Endometrial microvascular endothelial cells (primary cell): ENCODE measurements around the gene GAPDHS. TPM values are rescaled to one million over a fixed set of nuclear protein-coding genes. Genes with fewer than 3 reads are reported as not detected.

Experiments
- in situ Hi-C: cut with HindIII; loops from 2 replicates; pipeline ENCODE4 v1.10.0; 2017; ENCODE audit warnings: low sequenced_read_pairs, low pct_unique_long_range_greater_than_20kb; ENCODE audit errors: inconsistent ontology term
- total RNA-seq: library from RNA; depleted of rRNA; stranded (reverse); fragments of >200 nt; gene quantifications from one replicate; pipeline ENCODE4 v1.2.3, GENCODE V29; 2015; ENCODE audit errors: inconsistent ontology term

GAPDHS gene
- total RNA-seq, 1 donor from 2014 or later = not detected

DNA sequence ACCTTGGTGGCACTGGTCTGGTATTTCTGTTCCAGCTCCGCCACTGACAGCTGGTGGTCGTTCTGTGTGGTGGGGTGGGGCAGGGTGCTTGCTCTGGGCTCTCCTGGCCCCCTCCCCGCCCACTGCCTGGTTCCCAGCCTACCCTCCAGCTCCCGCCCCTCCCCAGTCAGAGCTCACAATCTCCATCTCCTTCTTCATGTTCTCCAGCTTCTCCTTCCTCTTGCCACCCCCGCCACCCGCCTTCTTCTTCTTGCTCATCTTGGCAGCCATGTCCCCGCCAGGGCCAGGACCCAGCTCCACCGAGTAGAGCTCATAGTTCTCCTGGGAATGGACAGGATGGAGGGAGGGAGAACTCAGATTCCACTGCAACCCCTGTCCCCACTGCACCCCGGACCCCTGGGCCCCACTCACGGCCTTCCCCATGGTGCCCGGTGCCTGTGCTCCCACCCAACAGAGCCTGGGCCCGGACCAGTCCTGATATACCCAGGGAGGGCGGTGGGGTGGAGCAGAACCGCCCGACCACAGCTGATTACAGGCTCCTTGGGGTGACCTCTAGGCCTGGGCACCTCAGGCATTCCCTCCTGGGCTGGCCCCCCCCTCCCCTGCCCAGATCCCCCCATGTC lies 30.1 kb downstream of the GAPDHS start, which contains the start of gene ATP4A:
Gene ATP4A, minus strand, starts transcription at position 452 of the 623 bp plus-strand sequence. Its CDS starts 29 bp downstream, at position 423.
- in situ Hi-C loops = no loop called here

- in situ Hi-C loops = no loop called here
Measured at GRCh38 chr19:35565016-35565856, 32.0 kb downstream of the GAPDHS start.

- in situ Hi-C loops = no loop called here
Measured at GRCh38 chr19:35566738-35567137, 33.5 kb downstream of the GAPDHS start.

DNA sequence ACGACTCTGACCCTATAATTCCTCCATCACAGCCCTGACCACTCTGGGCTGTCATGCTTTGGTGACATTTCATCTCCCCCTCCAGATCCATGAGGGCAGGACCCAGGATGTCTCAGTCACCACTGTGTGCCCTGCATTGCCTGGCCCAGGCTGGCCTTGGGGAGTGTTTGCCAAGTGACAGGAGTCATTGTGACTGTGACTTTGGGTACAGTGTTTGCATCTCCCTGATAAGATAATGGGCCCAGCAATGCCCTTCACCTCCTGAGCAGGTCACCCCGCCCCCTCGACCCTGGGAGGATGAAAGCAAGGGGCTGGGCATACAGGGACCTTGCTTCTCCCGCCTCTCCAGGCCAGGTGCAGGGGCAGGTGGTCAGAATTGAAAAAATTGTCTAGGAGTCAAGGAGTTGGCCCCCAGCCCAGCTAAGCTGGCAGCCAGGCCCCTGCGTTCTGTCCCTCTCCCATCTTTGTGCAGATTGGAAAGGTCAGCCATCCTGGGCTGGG lies 36.1 kb downstream of the GAPDHS start:
- in situ Hi-C loops = no loop called here

- in situ Hi-C loops = no loop called here
Measured at GRCh38 chr19:35571406-35571965, 38.2 kb downstream of the GAPDHS start.

- in situ Hi-C loops = no loop called here
Measured at GRCh38 chr19:35577918-35578317, 44.7 kb downstream of the GAPDHS start.

- in situ Hi-C loops = no loop called here
Measured at GRCh38 chr19:35578707-35579106, 45.5 kb downstream of the GAPDHS start.

- in situ Hi-C loops = no loop called here
Measured at GRCh38 chr19:35582760-35583159, 49.5 kb downstream of the GAPDHS start.

GRCh38 chr19:35585848-35586247 lies 52.6 kb downstream of the GAPDHS start, which contains the start of gene PMIS2:
Gene PMIS2 (plus strand): TSS chr19:35586173. CDS start chr19:35586260, 87 bp downstream.
- in situ Hi-C loops = no loop called here

DNA sequence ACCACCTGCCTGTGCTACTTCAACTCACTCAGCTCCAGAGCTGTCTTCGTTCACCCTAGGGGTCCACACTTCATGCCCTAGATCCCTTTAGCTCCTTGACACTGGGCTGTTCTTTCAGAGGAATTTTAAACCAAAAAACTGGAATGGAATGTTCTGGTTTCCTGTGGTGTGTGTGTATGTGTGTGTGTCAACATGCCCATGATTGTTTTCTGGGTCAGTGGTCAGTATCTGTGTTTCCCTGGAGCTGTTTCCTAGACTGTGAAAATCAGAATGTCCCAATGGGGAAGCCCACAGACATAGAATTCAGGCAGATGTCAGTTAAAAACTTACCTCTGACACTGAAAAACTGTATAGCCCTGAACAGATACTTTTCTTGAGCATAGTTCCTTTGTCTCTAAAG lies 54.1 kb downstream of the GAPDHS start:
- in situ Hi-C loops = no loop called here

- in situ Hi-C loops = no loop called here
Measured at GRCh38 chr19:35590875-35591274, 57.6 kb downstream of the GAPDHS start.

GRCh38 chr19:35592226-35592625 lies 59.0 kb downstream of the GAPDHS start:
- in situ Hi-C loops = no loop called here

Other genes starting within 250 kb of the GAPDHS start
- gene MAG, start 241.3 kb upstream of the GAPDHS start, total RNA-seq = 16.0 TPM
- 5.8 TPM for gene CD22, start 204.3 kb upstream of the GAPDHS start, total RNA-seq
- not detected for gene FFAR1, start 185.6 kb upstream of the GAPDHS start, total RNA-seq
- gene FFAR3, start 175.0 kb upstream of the GAPDHS start, total RNA-seq = not detected
- not detected for gene GPR42, start 162.4 kb upstream of the GAPDHS start, total RNA-seq
- not detected for gene FFAR2, start 85.2 kb upstream of the GAPDHS start, total RNA-seq
- not detected for gene KRTDAP, start 43.0 kb upstream of the GAPDHS start, total RNA-seq
- gene DMKN, start 19.8 kb upstream of the GAPDHS start, total RNA-seq = not detected
- gene SBSN, start 5.1 kb upstream of the GAPDHS start, total RNA-seq = not detected
- 87.1 TPM for gene TMEM147, start 12.2 kb downstream of the GAPDHS start, total RNA-seq
- not detected for gene ATP4A, start 30.2 kb downstream of the GAPDHS start, total RNA-seq
- not detected for gene PMIS2, start 52.7 kb downstream of the GAPDHS start, total RNA-seq
- gene HAUS5, start 79.3 kb downstream of the GAPDHS start, total RNA-seq = 20.8 TPM
- 84.6 TPM for gene RBM42, start 95.6 kb downstream of the GAPDHS start, total RNA-seq
- gene ETV2, start 108.3 kb downstream of the GAPDHS start, total RNA-seq = not detected
- 610 TPM for gene COX6B1, start 114.9 kb downstream of the GAPDHS start, total RNA-seq
- not detected for gene UPK1A, start 133.1 kb downstream of the GAPDHS start, total RNA-seq
- gene ZBTB32, start 171.1 kb downstream of the GAPDHS start, total RNA-seq = not detected
- 11.1 TPM for gene KMT2B, start 184.5 kb downstream of the GAPDHS start, total RNA-seq
- gene IGFLR1, start 209.0 kb downstream of the GAPDHS start, total RNA-seq = 2.0 TPM
- 7.4 TPM for gene U2AF1L4, start 212.0 kb downstream of the GAPDHS start, total RNA-seq
- gene PSENEN, start 212.2 kb downstream of the GAPDHS start, total RNA-seq = 36.0 TPM
- 13.1 TPM for gene LIN37, start 215.1 kb downstream of the GAPDHS start, total RNA-seq
- not detected for gene HSPB6, start 223.6 kb downstream of the GAPDHS start, total RNA-seq
- gene PROSER3, start 224.7 kb downstream of the GAPDHS start, total RNA-seq = 7.2 TPM
- gene ARHGAP33, start 242.1 kb downstream of the GAPDHS start, total RNA-seq = 0.19 TPM